HCT116 (cell line): ENCODE measurements around the gene INSIG2. TPM values are rescaled to one million over a fixed set of nuclear protein-coding genes. Genes with fewer than 3 reads are reported as not detected.

Source experiments
- ATAC-seq: fragments of 200-7000 bp; cut with Tn5 transposase; 2 replicates; pipeline ENCODE4 v1.9.1; 2020; ENCODE audit warnings: mild to moderate bottlenecking, moderate library complexity
- BruUV-seq: library from RNA; stranded (reverse); fragments of 400-500 nt; replicated peaks from 2 replicates; lab custom pipeline; 2021; lab: Mats Ljungman, UMichigan
- CTCF ChIA-PET: fragments of 300-600 bp; sonication (Branson Sonifier 250); formaldehyde crosslinking; loops from one replicate; lab custom pipeline; 2021; ENCODE audit warnings: antibody characterized with exemption; lab: Charles Lee
- POLR2A ChIA-PET: fragments of 300-600, 350-600 bp; sonication (Branson Sonifier 250); formaldehyde crosslinking; loops from one replicate; lab custom pipeline; 2021; ENCODE audit warnings: antibody characterized with exemption; lab: Charles Lee
- RAD21 ChIA-PET, 2 experiments: fragments of 300-600 bp; sonication (Branson Sonifier 250); formaldehyde crosslinking; loops; one replicate each; lab custom pipeline; 2023; ENCODE audit warnings: low total read pairs in 2 of 2; ENCODE audit not compliant: uncharacterized antibody in 2 of 2, unreplicated experiment in 2 of 2, low non-redundant PET in 1 of 2; lab: Charles Lee
- DNase-seq: peaks from one replicate; pipeline ENCODE4 v3.0.0-alpha.2; 2010; ENCODE audit warnings: low read depth, low spot score
- H2AFZ ChIP-seq: fragments of 200-600 bp; shearing (Covaris generic), sonication (generic); 2 replicates; pipeline ENCODE4 v1.6.1; 2017; ENCODE audit warnings: low read depth, mixed run types, mixed read lengths, antibody characterized with exemption, low read length; ENCODE audit not compliant: poor library complexity, severe bottlenecking
- H3K27ac ChIP-seq: 2 replicates; pipeline ENCODE4 v1.5.1; 2012; ENCODE audit warnings: low read depth, low read length
- H3K27me3 ChIP-seq: fragments of 200-600 bp; sonication (generic); 2 replicates; pipeline ENCODE4 v1.6.1; 2016; ENCODE audit warnings: mixed run types, low read length, mixed read lengths; ENCODE audit not compliant: insufficient read depth
- H3K36me3 ChIP-seq, 2 experiments: fragments of 200-500 bp in 1 of 2; fragments of 200-600 bp in 1 of 2; sonication (Bioruptor generic) in 1 of 2; sonication (generic) in 1 of 2; 2 replicates each; pipeline versions ENCODE4 v1.5.1 to v1.6.1; 2014 to 2016; ENCODE audit warnings: low read length in 2 of 2, inconsistent platforms in 1 of 2, mixed read lengths in 1 of 2, mixed run types in 1 of 2; ENCODE audit not compliant: insufficient read depth in 2 of 2, control insufficient read depth in 1 of 2
- H3K4me1 ChIP-seq, 2 experiments: fragments of 200-600 bp in 1 of 2; sonication (generic) in 1 of 2; 2 replicates each; pipeline versions ENCODE4 v1.5.1 to v1.6.1; 2012 to 2017; ENCODE audit warnings: low read length in 2 of 2, inconsistent platforms in 1 of 2, mild to moderate bottlenecking in 1 of 2, mixed read lengths in 1 of 2, mixed run types in 1 of 2, moderate library complexity in 1 of 2; ENCODE audit not compliant: insufficient read depth in 2 of 2, control insufficient read depth in 1 of 2
- H3K4me2 ChIP-seq: fragments of 200-600 bp; sonication (generic); 2 replicates; pipeline ENCODE4 v1.6.1; 2017; ENCODE audit warnings: mixed run types, low read length, mixed read lengths
- H3K4me3 ChIP-seq, 2 experiments: fragments of 200-600 bp in 1 of 2; sonication (generic) in 1 of 2; replicated peaks in 1 of 2; 2 replicates each; pipeline ENCODE4 v1.5.1; 2011 to 2016; ENCODE audit warnings: low read length in 2 of 2, control low read depth in 1 of 2, low read depth in 1 of 2, mild to moderate bottlenecking in 1 of 2, mixed read lengths in 1 of 2, mixed run types in 1 of 2
- H3K79me2 ChIP-seq: fragments of 200-600 bp; sonication (generic); 2 replicates; pipeline ENCODE4 v1.6.1; 2017; ENCODE audit warnings: mild to moderate bottlenecking, mixed run types, low read length, moderate library complexity, mixed read lengths; ENCODE audit not compliant: insufficient read depth
- H3K9ac ChIP-seq: fragments of 200-600 bp; sonication (generic); 2 replicates; pipeline ENCODE4 v1.6.1; 2016; ENCODE audit warnings: low read length, mixed read lengths
- H3K9me2 ChIP-seq: fragments of 200-600 bp; sonication (generic), shearing (Covaris generic); 2 replicates; pipeline ENCODE4 v1.6.1; 2017; ENCODE audit warnings: mixed run types, mild to moderate bottlenecking, moderate library complexity; ENCODE audit not compliant: insufficient read depth
- H3K9me3 ChIP-seq, 2 experiments: fragments of 200-500 bp in 1 of 2; fragments of 200-600 bp in 1 of 2; sonication (Bioruptor generic) in 1 of 2; sonication (generic) in 1 of 2; 2 replicates each; pipeline ENCODE4 v1.6.1; 2014 to 2017; ENCODE audit warnings: low read length in 2 of 2, mixed read lengths in 2 of 2, inconsistent platforms in 1 of 2, low read depth in 1 of 2, mild to moderate bottlenecking in 1 of 2, mixed run types in 1 of 2, moderate library complexity in 1 of 2; ENCODE audit not compliant: control insufficient read depth in 1 of 2, insufficient read depth in 1 of 2
- H4K20me1 ChIP-seq: fragments of 200-600 bp; sonication (generic), shearing (Covaris generic); 2 replicates; pipeline ENCODE4 v1.6.1; 2017; ENCODE audit warnings: mixed run types, mild to moderate bottlenecking, moderate library complexity; ENCODE audit not compliant: insufficient read depth
- CBX3 ChIP-seq: IDR thresholded peaks from 2 replicates; pipeline ENCODE4 v1.6.1; 2012; ENCODE audit warnings: low read depth
- CEBPB ChIP-seq: IDR thresholded peaks from 2 replicates; pipeline ENCODE4 v1.6.1; 2012; ENCODE audit warnings: low read depth
- EGR1 ChIP-seq: IDR thresholded peaks from 2 replicates; pipeline ENCODE4 v1.6.1; 2012; ENCODE audit warnings: low read depth
- EZH2 ChIP-seq: fragments of 200-600 bp; sonication (generic); IDR thresholded peaks from 2 replicates; pipeline ENCODE4 v1.6.1; 2017; ENCODE audit warnings: antibody characterized with exemption, mixed run types
- POLR2A ChIP-seq: IDR thresholded peaks from 2 replicates; pipeline ENCODE4 v1.7.0; 2011; ENCODE audit warnings: borderline replicate concordance; ENCODE audit not compliant: insufficient read depth, insufficient read length; ENCODE audit errors: extremely low read depth
- RAD21 ChIP-seq: IDR thresholded peaks from 2 replicates; pipeline ENCODE4 v1.6.1; 2012; ENCODE audit warnings: low read depth, mild to moderate bottlenecking
- REST ChIP-seq: IDR thresholded peaks from 2 replicates; pipeline ENCODE4 v1.6.1; 2012; ENCODE audit warnings: low read depth
- SIN3A ChIP-seq: IDR thresholded peaks from 2 replicates; pipeline ENCODE4 v1.6.1; 2012; ENCODE audit warnings: low read depth
- SRF ChIP-seq: IDR thresholded peaks from 2 replicates; pipeline ENCODE4 v1.6.1; 2012; ENCODE audit warnings: low read depth
- TCF7L2 ChIP-seq: IDR thresholded peaks from 2 replicates; pipeline ENCODE4 v1.7.0; 2011; ENCODE audit warnings: borderline replicate concordance, inconsistent platforms; ENCODE audit not compliant: insufficient read depth, insufficient read length; ENCODE audit errors: extremely low read depth
- YY1 ChIP-seq: IDR thresholded peaks from 2 replicates; pipeline ENCODE4 v1.6.1; 2011; ENCODE audit warnings: low read length, low read depth, moderate library complexity, mild to moderate bottlenecking; ENCODE audit not compliant: insufficient replicate concordance; ENCODE audit errors: extremely low read depth
- ZFX ChIP-seq: fragments of 450-650 bp; IDR thresholded peaks from 2 replicates; pipeline ENCODE4 v1.6.1; 2017
- intact Hi-C: fragments of 100-400 bp; cut with micrococcal nuclease; formaldehyde crosslinking; loops from 2 replicates; pipeline ENCODE4 v1.10.0; 2022
- total RNA-seq: library from RNA; stranded (reverse); gene quantifications from one replicate; pipeline ENCODE4 v1.2.1, GENCODE V29; 2021; ENCODE audit not compliant: unreplicated experiment
- TF ChIP-seq, protein P1 (sequence below): IDR thresholded peaks from 2 replicates; pipeline ENCODE4 v1.6.1; 2012
- TF ChIP-seq, protein P2 (sequence below): IDR thresholded peaks from 2 replicates; pipeline ENCODE4 v1.6.1; 2011; ENCODE audit warnings: mild to moderate bottlenecking, low read length, moderate library complexity; ENCODE audit not compliant: insufficient replicate concordance; ENCODE audit errors: extremely low read depth

The INSIG2 gene
- total RNA-seq, 1 experiment from 2014 or later, result 21.8 TPM

DNA sequence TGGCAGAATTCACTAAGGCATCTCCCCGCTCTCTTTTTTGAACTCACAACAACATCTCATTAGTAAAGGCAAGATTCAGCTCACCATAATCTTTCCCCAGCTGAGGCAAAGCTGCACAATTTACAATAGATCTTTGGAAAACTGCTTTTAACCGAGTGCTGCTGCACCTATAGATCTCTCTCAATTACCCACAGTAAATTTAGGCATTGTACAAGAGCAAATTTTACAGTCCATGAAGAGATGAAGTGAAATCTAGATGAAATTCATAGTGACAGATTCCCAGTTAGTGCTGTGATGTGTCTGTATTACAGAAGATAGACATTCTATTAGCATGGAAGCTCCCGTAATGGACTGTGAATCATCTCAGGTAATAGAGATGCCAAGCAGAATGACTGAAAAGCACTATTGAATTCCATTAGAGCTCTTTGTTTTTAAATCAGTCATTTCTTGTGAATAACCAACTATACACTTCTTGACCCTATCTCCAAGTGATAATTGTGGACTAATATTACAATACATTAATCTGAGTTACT lies 36.4 kb upstream of the INSIG2 start:
- no peak for DNase-seq
- Histone ChIP-seq H3K4me2 (no peak overlapping the region), H3K4me1 (peaks cover 0 to 23% of the 10 kb centered on the region in 2 experiments; a peak in 2 of 4 replicates), H3K27me3 (no peaks in the 10 kb centered on the region), H2AFZ (no peak overlapping the region), H3K9me2 (no peaks in the 10 kb centered on the region), H3K4me3 (no peak overlapping the region), H4K20me1 (no peaks in the 10 kb centered on the region), H3K27ac (no peak overlapping the region), H3K9ac (no peak overlapping the region), H3K9me3 (no peaks in the 10 kb centered on the region), H3K79me2 (no peaks in the 10 kb centered on the region), H3K36me3 (no peaks in the 10 kb centered on the region)
- CTCF ChIA-PET, result interaction anchor here (1.7 kb wide), 1 partner anchor 8 kb away, joined by 4 read pairs; no protein-coding TSS in a partner anchor
- POLR2A ChIA-PET, result interaction anchor here (1.0 kb wide), 1 partner anchor 74 kb away, joined by 3 read pairs; no protein-coding TSS in a partner anchor
- intact Hi-C loops, result no loop called here
- no peak for ATAC-seq
- no TSS peak for BruUV-seq
- RAD21 ChIA-PET, result no interaction called here
- no peak for TF ChIP-seq EZH2
- TF ChIP-seq ZFX, result no peak
- TF ChIP-seq SRF, result no peak
- no peak for TF ChIP-seq YY1
- TF ChIP-seq, protein P1, sequence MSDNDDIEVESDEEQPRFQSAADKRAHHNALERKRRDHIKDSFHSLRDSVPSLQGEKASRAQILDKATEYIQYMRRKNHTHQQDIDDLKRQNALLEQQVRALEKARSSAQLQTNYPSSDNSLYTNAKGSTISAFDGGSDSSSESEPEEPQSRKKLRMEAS, result no peak

DNA sequence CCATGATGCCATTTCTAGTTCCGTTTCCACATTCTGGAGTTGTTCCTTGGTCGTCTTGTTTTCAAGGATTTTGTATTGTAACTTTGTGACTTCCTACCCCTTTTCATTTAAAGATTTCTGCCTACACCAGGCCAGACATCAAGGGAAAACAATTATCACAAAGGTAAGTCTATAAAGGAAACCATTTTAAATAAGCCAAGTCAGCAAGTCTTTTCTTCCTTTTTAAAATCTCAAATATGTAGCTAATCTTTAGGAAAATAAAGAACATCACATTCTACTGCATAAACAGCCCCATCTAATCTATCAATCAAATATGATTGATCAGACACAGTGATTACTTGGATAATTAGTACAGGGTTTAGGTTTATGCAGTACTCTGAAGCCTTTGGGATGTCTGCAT lies 35.8 kb upstream of the INSIG2 start:
- ATAC-seq, result no peak
- POLR2A ChIA-PET, result interaction anchor here (1.0 kb wide), 1 partner anchor 74 kb away, joined by 3 read pairs; no protein-coding TSS in a partner anchor
- H3K9me3 ChIP-seq, result no peaks in the 10 kb centered on the region
- intact Hi-C loops, result no loop called here
- H3K27me3 ChIP-seq, result no peaks in the 10 kb centered on the region
- H3K9me2 ChIP-seq, result no peaks in the 10 kb centered on the region
- H2AFZ ChIP-seq, result no peak overlapping the region
- no peaks in the 10 kb centered on the region for H3K79me2 ChIP-seq
- no peaks in the 10 kb centered on the region for H3K36me3 ChIP-seq
- BruUV-seq, result no TSS peak
- no peak overlapping the region for H3K4me2 ChIP-seq
- CTCF ChIA-PET, result no interaction called here
- DNase-seq, result no peak
- H3K27ac ChIP-seq, result no peak overlapping the region
- no peak overlapping the region for H3K4me3 ChIP-seq
- peaks cover 0 to 17% of the 10 kb centered on the region in 2 experiments; a peak in 1 of 4 replicates for H3K4me1 ChIP-seq
- RAD21 ChIA-PET, result no interaction called here
- no peaks in the 10 kb centered on the region for H4K20me1 ChIP-seq
- H3K9ac ChIP-seq, result no peak overlapping the region
- TF ChIP-seq, protein P1, result no peak
- TF ChIP-seq CBX3 (no peak), YY1 (no peak), SRF (no peak), POLR2A (no peak), TCF7L2 (no peak), SIN3A (no peak), CEBPB (no peak), REST (no peak), ZFX (no peak), RAD21 (no peak), EGR1 (no peak), EZH2 (no peak)
- TF ChIP-seq, protein P2, sequence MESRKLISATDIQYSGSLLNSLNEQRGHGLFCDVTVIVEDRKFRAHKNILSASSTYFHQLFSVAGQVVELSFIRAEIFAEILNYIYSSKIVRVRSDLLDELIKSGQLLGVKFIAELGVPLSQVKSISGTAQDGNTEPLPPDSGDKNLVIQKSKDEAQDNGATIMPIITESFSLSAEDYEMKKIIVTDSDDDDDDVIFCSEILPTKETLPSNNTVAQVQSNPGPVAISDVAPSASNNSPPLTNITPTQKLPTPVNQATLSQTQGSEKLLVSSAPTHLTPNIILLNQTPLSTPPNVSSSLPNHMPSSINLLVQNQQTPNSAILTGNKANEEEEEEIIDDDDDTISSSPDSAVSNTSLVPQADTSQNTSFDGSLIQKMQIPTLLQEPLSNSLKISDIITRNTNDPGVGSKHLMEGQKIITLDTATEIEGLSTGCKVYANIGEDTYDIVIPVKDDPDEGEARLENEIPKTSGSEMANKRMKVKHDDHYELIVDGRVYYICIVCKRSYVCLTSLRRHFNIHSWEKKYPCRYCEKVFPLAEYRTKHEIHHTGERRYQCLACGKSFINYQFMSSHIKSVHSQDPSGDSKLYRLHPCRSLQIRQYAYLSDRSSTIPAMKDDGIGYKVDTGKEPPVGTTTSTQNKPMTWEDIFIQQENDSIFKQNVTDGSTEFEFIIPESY, result no peak
